WTC11 (cell line): ENCODE measurements around the gene FLT1. TPM values are rescaled to one million over a fixed set of nuclear protein-coding genes. Genes with fewer than 3 reads are reported as not detected.

Experiments used
- ATAC-seq: fragments of 200-7000 bp; cut with Tn5 transposase; 2 replicates; pipeline ENCODE4 v1.10.0; 2021; ENCODE audit warnings: mild to moderate bottlenecking, moderate library complexity
- CTCF ChIA-PET: fragments of 300-600 bp; sonication (Branson Sonifier 250); formaldehyde crosslinking; loops from one replicate; lab custom pipeline; 2021; ENCODE audit warnings: antibody characterized with exemption; lab: Charles Lee
- POLR2A ChIA-PET: fragments of 350-600 bp; sonication (Branson Sonifier 250); formaldehyde crosslinking; loops from one replicate; lab custom pipeline; 2021; ENCODE audit warnings: antibody characterized with exemption; lab: Charles Lee
- DNase-seq: peaks from one replicate; pipeline ENCODE4 v3.0.0; 2021; ENCODE audit warnings: low spot score
- H3K27ac Mint-ChIP-seq: 2 replicates; pipeline ENCODE4 v1.8.0; 2021; ENCODE audit warnings: mixed read lengths
- H3K27me3 Mint-ChIP-seq: 2 replicates; pipeline ENCODE4 v1.8.0; 2021; ENCODE audit warnings: low read depth, mild to moderate bottlenecking, moderate library complexity, mixed read lengths
- H3K36me3 Mint-ChIP-seq: 2 replicates; pipeline ENCODE4 v1.8.0; 2021; ENCODE audit warnings: mixed read lengths
- H3K4me1 Mint-ChIP-seq: 2 replicates; pipeline ENCODE4 v1.8.0; 2022; ENCODE audit warnings: mixed read lengths
- H3K4me3 Mint-ChIP-seq: 2 replicates; pipeline ENCODE4 v1.8.0; 2021; ENCODE audit warnings: mild to moderate bottlenecking, moderate library complexity, mixed read lengths
- H3K9me3 Mint-ChIP-seq: 2 replicates; pipeline ENCODE4 v1.8.0; 2021; ENCODE audit warnings: mixed read lengths
- AFF4 ChIP-seq: sonication (generic); formaldehyde crosslinking; IDR thresholded peaks from 2 replicates; pipeline ENCODE4 v1.8.1; 2023; ENCODE audit warnings: mild to moderate bottlenecking, missing genetic modification reagents, borderline replicate concordance
- CTCF ChIP-seq: fragments of 200-600 bp; IDR thresholded peaks from 2 replicates; pipeline ENCODE4 v1.8.0; 2022; ENCODE audit warnings: antibody characterized with exemption
- ELF4 ChIP-seq: sonication (generic); formaldehyde crosslinking; IDR thresholded peaks from 2 replicates; pipeline ENCODE4 v1.8.1; 2022; ENCODE audit warnings: low read depth, mild to moderate bottlenecking, moderate library complexity, missing genetic modification reagents
- EMX1 ChIP-seq: fragments of 250-450 bp; sonication (Bioruptor Pico); IDR thresholded peaks from 2 replicates; pipeline ENCODE4 v1.8.0; 2021; ENCODE audit warnings: mild to moderate bottlenecking
- ESRRA ChIP-seq: sonication (generic); formaldehyde crosslinking; IDR thresholded peaks from 2 replicates; pipeline ENCODE4 v1.8.1; 2022; ENCODE audit warnings: mild to moderate bottlenecking, missing genetic modification reagents, borderline replicate concordance
- GRHL2 ChIP-seq: fragments of 250-450 bp; sonication (Bioruptor Pico); IDR thresholded peaks from 2 replicates; pipeline ENCODE4 v1.8.0; 2022; ENCODE audit warnings: mild to moderate bottlenecking, moderate library complexity; ENCODE audit not compliant: insufficient replicate concordance, severe bottlenecking
- MAX ChIP-seq: sonication (generic); formaldehyde crosslinking; IDR thresholded peaks from 2 replicates; pipeline ENCODE4 v1.8.0; 2022; ENCODE audit warnings: mild to moderate bottlenecking, missing genetic modification reagents
- MLX ChIP-seq: sonication (generic); formaldehyde crosslinking; IDR thresholded peaks from 2 replicates; pipeline ENCODE4 v1.8.1; 2023; ENCODE audit warnings: mild to moderate bottlenecking, missing genetic modification reagents, moderate library complexity
- MYBL2 ChIP-seq: sonication (generic); formaldehyde crosslinking; IDR thresholded peaks from 2 replicates; pipeline ENCODE4 v1.8.1; 2023; ENCODE audit warnings: mild to moderate bottlenecking, moderate library complexity, missing genetic modification reagents
- OVOL2 ChIP-seq: fragments of 250-450 bp; sonication (Bioruptor Pico); IDR thresholded peaks from 2 replicates; pipeline ENCODE4 v1.9.0; 2021; ENCODE audit warnings: mild to moderate bottlenecking, borderline replicate concordance
- RELA ChIP-seq: sonication (generic); formaldehyde crosslinking; IDR thresholded peaks from 2 replicates; pipeline ENCODE4 v1.8.1; 2022; ENCODE audit warnings: missing genetic modification reagents, mild to moderate bottlenecking, borderline replicate concordance
- SP1 ChIP-seq: sonication (generic); formaldehyde crosslinking; conservative IDR thresholded peaks from 2 replicates; pipeline ENCODE4 v1.8.1; 2022; ENCODE audit warnings: missing genetic modification reagents
- TCF7 ChIP-seq: sonication (generic); formaldehyde crosslinking; IDR thresholded peaks from 2 replicates; pipeline ENCODE4 v1.8.0; 2022; ENCODE audit warnings: mild to moderate bottlenecking, low read depth, missing genetic modification reagents, moderate library complexity
- USF1 ChIP-seq: sonication (generic); formaldehyde crosslinking; IDR thresholded peaks from 2 replicates; pipeline ENCODE4 v1.8.0; 2022; ENCODE audit warnings: mild to moderate bottlenecking, missing genetic modification reagents
- ZNF425 ChIP-seq: fragments of 250-450 bp; sonication (Bioruptor Pico); conservative IDR thresholded peaks from 2 replicates; pipeline ENCODE4 v1.9.0; 2021; ENCODE audit warnings: mild to moderate bottlenecking
- ZNF671 ChIP-seq: fragments of 250-450 bp; sonication (Bioruptor Pico); IDR thresholded peaks from 2 replicates; pipeline ENCODE4 v1.8.0; 2021; ENCODE audit warnings: mild to moderate bottlenecking
- total RNA-seq: library from RNA; stranded (reverse); gene quantifications from 3 replicates; pipeline ENCODE4 v1.2.3, GENCODE V29; 2021
- TF ChIP-seq, protein P1 (sequence below): sonication (generic); formaldehyde crosslinking; IDR thresholded peaks from 2 replicates; pipeline ENCODE4 v1.8.0; 2023; ENCODE audit warnings: missing genetic modification reagents

FLT1 gene
- total RNA-seq, 1 experiment from 2014 or later: 66.3 TPM

- TF ChIP-seq, protein P1, sequence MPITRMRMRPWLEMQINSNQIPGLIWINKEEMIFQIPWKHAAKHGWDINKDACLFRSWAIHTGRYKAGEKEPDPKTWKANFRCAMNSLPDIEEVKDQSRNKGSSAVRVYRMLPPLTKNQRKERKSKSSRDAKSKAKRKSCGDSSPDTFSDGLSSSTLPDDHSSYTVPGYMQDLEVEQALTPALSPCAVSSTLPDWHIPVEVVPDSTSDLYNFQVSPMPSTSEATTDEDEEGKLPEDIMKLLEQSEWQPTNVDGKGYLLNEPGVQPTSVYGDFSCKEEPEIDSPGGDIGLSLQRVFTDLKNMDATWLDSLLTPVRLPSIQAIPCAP (CRISPR knock-in tag): no peak
- TF ChIP-seq RELA (CRISPR knock-in tag): no peak
- TF ChIP-seq, all 79 proteins: peak for 0
These were observed 148.8 kb downstream of the FLT1 start (continued) for GRCh38 chr13:28346154-28346553.

DNA sequence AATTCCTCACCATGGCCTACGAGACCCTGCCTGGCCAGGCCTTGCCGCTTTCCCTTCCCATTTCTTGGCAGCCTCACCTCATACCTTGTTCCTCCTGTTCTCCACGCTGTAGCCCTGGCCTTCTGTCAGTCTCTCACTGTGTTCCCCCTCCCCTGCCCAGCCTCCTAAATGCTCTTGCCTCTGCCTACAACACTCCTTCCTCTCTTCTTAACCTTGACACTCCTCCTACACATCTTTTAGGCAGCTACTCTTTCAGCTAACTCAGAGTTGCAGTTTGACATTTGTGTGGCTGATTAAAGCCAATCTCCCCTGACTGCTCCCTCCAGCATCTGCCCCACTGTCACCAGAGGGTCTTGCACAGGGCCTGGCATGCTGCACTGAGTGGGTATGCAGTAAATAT is 150.8 kb downstream of the FLT1 start:
- no peak for TF ChIP-seq MLX (CRISPR knock-in tag)
- no peak for TF ChIP-seq MAX
- no peak for TF ChIP-seq OVOL2 (CRISPR knock-in tag)
- TF ChIP-seq ZNF425 (CRISPR knock-in tag): no peak
- TF ChIP-seq EMX1 (CRISPR knock-in tag): no peak
- TF ChIP-seq CTCF: no peak
- no peak for TF ChIP-seq ESRRA (CRISPR knock-in tag)
- no peak for TF ChIP-seq SP1
- TF ChIP-seq MYBL2 (CRISPR knock-in tag): no peak
- no peak for TF ChIP-seq AFF4 (CRISPR knock-in tag)
- no peak for TF ChIP-seq GRHL2 (CRISPR knock-in tag)
- ATAC-seq: no peak
- Mint-ChIP-seq H3K27me3 (no peaks in the 10 kb centered on the region), H3K9me3 (no peaks in the 10 kb centered on the region), H3K4me1 (peaks cover 17% of the 10 kb centered on the region), H3K36me3 (peaks cover 28% of the 10 kb centered on the region), H3K27ac (no peak overlapping the region), H3K4me3 (no peak overlapping the region)
- DNase-seq: no peak
- POLR2A ChIA-PET: no interaction called here
- CTCF ChIA-PET: no interaction called here

DNA sequence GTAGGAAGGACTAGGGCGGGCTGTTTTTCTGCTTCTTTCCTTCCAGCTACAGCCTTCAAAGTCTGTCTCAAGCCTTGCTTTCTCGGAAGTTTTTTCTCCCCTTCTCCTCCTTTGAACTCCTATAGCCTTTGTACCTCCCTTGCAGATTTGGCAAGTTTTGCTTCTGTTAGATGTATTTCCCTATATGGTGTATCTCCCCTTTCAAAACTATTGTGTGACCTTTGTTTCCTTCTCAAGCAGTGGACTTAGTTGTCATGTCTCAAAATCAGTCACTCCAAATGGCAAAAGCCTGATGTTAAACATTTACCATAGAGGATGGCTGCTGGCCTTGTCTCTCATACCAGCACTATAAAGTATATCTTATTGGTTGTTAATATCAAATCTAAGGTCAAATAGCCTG is 152.7 kb downstream of the FLT1 start:
- ATAC-seq: no peak

More for the DNA sequence above, 152.7 kb downstream of the FLT1 start:
- H3K4me1 Mint-ChIP-seq: peaks cover 17% of the 10 kb centered on the region
- CTCF ChIA-PET: no interaction called here
- TF ChIP-seq TCF7 (CRISPR knock-in tag) (no peak), ELF4 (CRISPR knock-in tag) (no peak), ZNF671 (CRISPR knock-in tag) (no peak), USF1 (CRISPR knock-in tag) (no peak), MLX (CRISPR knock-in tag) (no peak)
- H3K27me3 Mint-ChIP-seq: no peaks in the 10 kb centered on the region
- no peak for DNase-seq
- POLR2A ChIA-PET: no interaction called here
- no peaks in the 10 kb centered on the region for H3K9me3 Mint-ChIP-seq
- H3K27ac Mint-ChIP-seq: no peak overlapping the region
- H3K36me3 Mint-ChIP-seq: peaks cover 43% of the 10 kb centered on the region
- no peak overlapping the region for H3K4me3 Mint-ChIP-seq
